Measurements from ENCODE around the gene SLC23A2. TPM values are rescaled to one million over a fixed set of nuclear protein-coding genes. Genes with fewer than 3 reads are reported as not detected.

SLC23A2 gene
- total RNA-seq, 2 donors from 2014 or later: 12.3 to 13.7 TPM

DNA sequence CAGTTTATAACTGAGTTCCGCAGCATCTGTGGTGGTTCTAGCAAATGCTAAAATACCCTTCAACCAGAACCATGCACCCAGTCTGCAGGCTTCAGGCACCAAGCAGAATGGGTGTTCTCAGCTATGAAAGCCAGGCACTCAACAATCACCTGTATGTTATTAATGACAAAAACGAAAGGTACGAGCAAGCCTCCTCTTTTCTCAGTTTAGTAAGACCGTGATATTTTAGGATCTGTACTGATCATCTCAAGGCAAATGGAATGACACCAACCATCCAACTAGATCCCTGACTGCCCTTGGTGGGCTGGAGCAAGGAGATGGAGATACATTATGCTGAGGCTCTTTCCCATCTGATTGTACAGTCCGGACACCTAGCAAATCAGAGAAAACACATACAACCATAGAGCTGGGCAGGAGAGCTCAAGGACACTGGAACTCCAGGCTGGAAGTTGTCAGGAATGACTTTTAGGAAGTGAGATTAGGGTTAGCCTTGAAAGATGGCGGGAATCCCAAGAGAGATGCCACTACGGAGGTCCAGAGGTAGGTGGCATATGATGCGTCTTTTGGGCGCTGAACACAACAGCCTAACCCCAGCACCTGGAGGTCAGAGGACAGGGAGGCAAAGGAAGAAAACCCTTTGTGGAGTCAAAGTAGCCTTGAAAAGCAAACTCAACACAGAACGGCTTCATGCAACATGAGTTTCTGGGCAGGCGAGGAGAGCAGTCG is 33.4 kb downstream of the SLC23A2 start:
- Mint-ChIP-seq H3K9me3 (no peaks in the 10 kb centered on the region), H3K27me3 (ENCODE audit: insufficient read depth) (no peaks in the 10 kb centered on the region), H3K4me3 (no peak overlapping the region), H3K36me3 (ENCODE audit: low read depth) (peaks cover 14% of the 10 kb centered on the region), H3K4me1 (no peaks in the 10 kb centered on the region), H3K27ac (no peak overlapping the region)
- no peak overlapping the region for H3K9ac ChIP-seq (ENCODE audit: extremely low read depth, low read length, poor library complexity, severe bottlenecking)
- H3K4me1 ChIP-seq (ENCODE audit: control insufficient read depth, insufficient read depth, low read length): no peaks in the 10 kb centered on the region
- WGBS, 2 experiments (ENCODE audit: insufficient coverage in 1 of 2, insufficient read length in 1 of 2): 96 to 97% methylated on average over 11 to 12 of the region's 12 CpGs
- H3K36me3 ChIP-seq (ENCODE audit: control insufficient read depth, insufficient read depth, low read length): peaks cover 8% of the 10 kb centered on the region
- TF ChIP-seq, protein P1, sequence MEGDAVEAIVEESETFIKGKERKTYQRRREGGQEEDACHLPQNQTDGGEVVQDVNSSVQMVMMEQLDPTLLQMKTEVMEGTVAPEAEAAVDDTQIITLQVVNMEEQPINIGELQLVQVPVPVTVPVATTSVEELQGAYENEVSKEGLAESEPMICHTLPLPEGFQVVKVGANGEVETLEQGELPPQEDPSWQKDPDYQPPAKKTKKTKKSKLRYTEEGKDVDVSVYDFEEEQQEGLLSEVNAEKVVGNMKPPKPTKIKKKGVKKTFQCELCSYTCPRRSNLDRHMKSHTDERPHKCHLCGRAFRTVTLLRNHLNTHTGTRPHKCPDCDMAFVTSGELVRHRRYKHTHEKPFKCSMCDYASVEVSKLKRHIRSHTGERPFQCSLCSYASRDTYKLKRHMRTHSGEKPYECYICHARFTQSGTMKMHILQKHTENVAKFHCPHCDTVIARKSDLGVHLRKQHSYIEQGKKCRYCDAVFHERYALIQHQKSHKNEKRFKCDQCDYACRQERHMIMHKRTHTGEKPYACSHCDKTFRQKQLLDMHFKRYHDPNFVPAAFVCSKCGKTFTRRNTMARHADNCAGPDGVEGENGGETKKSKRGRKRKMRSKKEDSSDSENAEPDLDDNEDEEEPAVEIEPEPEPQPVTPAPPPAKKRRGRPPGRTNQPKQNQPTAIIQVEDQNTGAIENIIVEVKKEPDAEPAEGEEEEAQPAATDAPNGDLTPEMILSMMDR (conservative IDR thresholded peaks at IDR 0.05): no peak
- no peak overlapping the region for H3K4me3 ChIP-seq (ENCODE audit: low read length)
- no peaks in the 10 kb centered on the region for H3K27me3 ChIP-seq (ENCODE audit: control insufficient read depth, insufficient read depth, low read length, poor library complexity, severe bottlenecking)
- no peaks in the 10 kb centered on the region for H3K9me3 ChIP-seq (ENCODE audit: control insufficient read depth, low read length)
- no peak overlapping the region for H3K27ac ChIP-seq (ENCODE audit: low read depth, low read length)
- no peak for DNase-seq

DNA sequence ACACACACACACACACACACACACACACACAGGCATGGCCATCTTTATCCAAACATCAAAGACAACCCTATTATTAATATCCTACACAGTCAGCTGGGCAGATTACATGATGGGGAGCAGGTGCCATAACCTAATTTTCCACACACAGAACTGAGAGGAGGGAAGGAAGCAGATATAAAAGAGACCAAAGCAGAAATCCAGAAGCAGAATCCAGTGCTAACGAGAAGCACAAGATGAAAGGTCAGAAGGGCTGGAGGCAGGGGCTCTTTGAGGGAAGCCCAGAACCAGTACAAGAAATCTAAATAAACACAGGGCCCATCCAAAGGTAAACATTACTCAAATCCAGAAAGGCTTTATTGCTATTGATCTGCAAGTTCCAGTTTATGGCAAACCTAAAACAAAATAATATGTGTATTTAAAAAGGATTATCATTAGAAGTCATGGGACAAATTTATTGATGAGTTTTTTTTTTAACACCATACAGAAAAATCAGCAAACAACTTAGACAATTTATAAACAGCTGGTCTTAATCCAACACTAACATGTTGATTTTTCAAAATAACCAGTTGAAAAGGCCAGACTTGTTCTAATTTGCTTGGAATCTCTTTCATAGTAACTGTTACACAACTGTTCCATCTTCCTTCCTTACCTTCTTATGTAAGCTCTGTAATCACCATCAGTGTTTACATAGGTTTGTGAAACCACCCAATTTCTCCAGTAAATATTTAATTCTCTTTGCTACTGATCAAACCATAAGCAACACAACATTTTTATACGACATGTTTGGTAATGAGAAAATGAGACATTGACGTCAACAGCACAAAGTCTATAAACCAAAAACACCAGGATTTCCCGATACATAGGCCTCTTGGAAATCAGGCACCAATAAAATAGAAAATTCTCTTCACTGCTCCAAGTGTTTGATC is 34.2 kb downstream of the SLC23A2 start:
- peaks cover 8% of the 10 kb centered on the region for H3K36me3 ChIP-seq (ENCODE audit: control insufficient read depth, insufficient read depth, low read length)
- Mint-ChIP-seq H3K4me1 (peaks cover 4% of the 10 kb centered on the region), H3K27me3 (ENCODE audit: insufficient read depth) (no peaks in the 10 kb centered on the region), H3K4me3 (no peak overlapping the region), H3K36me3 (ENCODE audit: low read depth) (peaks cover 14% of the 10 kb centered on the region), H3K27ac (no peak overlapping the region), H3K9me3 (no peaks in the 10 kb centered on the region)
- no peaks in the 10 kb centered on the region for H3K9me3 ChIP-seq (ENCODE audit: control insufficient read depth, low read length)
- H3K9ac ChIP-seq (ENCODE audit: extremely low read depth, low read length, poor library complexity, severe bottlenecking): no peak overlapping the region
- WGBS, 2 experiments (ENCODE audit: insufficient coverage in 1 of 2, insufficient read length in 1 of 2): 66 to 67% methylated on average over 3 to 4 of the region's 4 CpGs
- H3K27me3 ChIP-seq (ENCODE audit: control insufficient read depth, insufficient read depth, low read length, poor library complexity, severe bottlenecking): no peaks in the 10 kb centered on the region
- TF ChIP-seq, protein P1 (conservative IDR thresholded peaks at IDR 0.05): no peak
- DNase-seq: no peak
- H3K4me1 ChIP-seq (ENCODE audit: control insufficient read depth, insufficient read depth, low read length): no peaks in the 10 kb centered on the region
- no peak overlapping the region for H3K27ac ChIP-seq (ENCODE audit: low read depth, low read length)
- H3K4me3 ChIP-seq (ENCODE audit: low read length): no peak overlapping the region

DNA sequence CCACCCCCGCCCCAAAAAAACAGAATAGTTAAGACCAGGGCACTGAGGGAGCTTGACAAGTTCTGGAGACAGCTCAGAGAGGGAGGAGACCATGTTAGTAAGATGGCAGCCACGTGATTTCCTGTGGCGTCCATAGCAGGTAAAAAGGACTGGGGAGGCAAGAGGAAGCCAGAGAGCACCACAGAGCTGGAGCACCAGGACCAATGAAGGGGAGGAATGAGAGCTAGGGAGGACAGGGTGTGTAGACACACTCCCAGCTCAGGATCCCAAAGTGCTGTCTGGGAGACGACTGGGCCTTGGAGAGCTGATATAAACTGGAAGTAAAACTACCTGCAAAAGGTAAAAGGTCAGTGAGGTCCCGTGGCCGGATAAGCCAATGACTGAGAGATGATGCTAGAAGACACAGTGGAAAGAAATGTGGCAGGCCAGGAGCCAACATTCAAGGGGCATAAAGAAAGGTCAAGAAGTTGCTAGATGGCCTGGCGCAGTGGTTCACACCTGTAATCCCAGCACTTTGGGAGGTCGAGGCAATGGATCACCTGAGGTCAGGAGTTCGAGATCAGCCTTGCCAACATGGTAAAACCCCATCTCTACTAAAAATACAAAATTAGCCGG is 39.0 kb downstream of the SLC23A2 start:
- H3K4me3 Mint-ChIP-seq: no peak overlapping the region
- no peak for DNase-seq

More for the DNA sequence above, 39.0 kb downstream of the SLC23A2 start:
- H3K9me3 ChIP-seq (ENCODE audit: control insufficient read depth, low read length): no peaks in the 10 kb centered on the region
- H3K9ac ChIP-seq (ENCODE audit: extremely low read depth, low read length, poor library complexity, severe bottlenecking): no peak overlapping the region
- Mint-ChIP-seq H3K9me3 (no peaks in the 10 kb centered on the region), H3K27me3 (ENCODE audit: insufficient read depth) (no peaks in the 10 kb centered on the region), H3K36me3 (ENCODE audit: low read depth) (no peaks in the 10 kb centered on the region), H3K27ac (no peak overlapping the region), H3K4me1 (peaks cover 10% of the 10 kb centered on the region)
- no peaks in the 10 kb centered on the region for H3K36me3 ChIP-seq (ENCODE audit: control insufficient read depth, insufficient read depth, low read length)
- no peaks in the 10 kb centered on the region for H3K27me3 ChIP-seq (ENCODE audit: control insufficient read depth, insufficient read depth, low read length, poor library complexity, severe bottlenecking)
- no peaks in the 10 kb centered on the region for H3K4me1 ChIP-seq (ENCODE audit: control insufficient read depth, insufficient read depth, low read length)
- H3K4me3 ChIP-seq (ENCODE audit: low read length): no peak overlapping the region
- WGBS, 2 experiments (ENCODE audit: insufficient coverage in 1 of 2, insufficient read length in 1 of 2): 79 to 86% methylated on average over 7 to 10 of the region's 10 CpGs
- no peak overlapping the region for H3K27ac ChIP-seq (ENCODE audit: low read depth, low read length)
- TF ChIP-seq, protein P1 (conservative IDR thresholded peaks at IDR 0.05): no peak

Data from endodermal cell (in vitro differentiated cells).